GM18909 (cell line): Measurements from ENCODE around the gene TRPM8.

ENCODE experiments used
- ATAC-seq: cut with Tn5 transposase; IDR thresholded peaks from one replicate; pipeline ENCODE4 v1.9.1; 2021; ENCODE audit warnings: mild to moderate bottlenecking; ENCODE audit not compliant: unreplicated experiment, poor library complexity

TRPM8 gene

DNA sequence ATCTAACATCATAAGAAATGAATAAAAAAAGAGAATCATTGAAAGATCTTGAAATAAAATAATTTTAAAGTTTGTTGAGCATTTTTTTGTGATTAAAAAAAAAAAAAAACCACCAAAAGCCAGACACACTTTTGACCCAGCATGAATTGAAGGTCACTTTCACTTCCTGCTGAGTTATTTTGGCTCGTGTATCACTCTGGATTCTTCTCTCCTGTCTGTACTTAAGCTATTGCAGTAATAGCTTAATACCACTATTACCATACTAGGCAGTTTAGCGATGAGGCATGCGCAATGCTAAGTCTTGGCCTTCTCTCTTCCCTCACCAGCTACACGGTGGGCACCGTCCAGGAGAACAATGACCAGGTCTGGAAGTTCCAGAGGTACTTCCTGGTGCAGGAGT lies 78.8 kb downstream of the TRPM8 start:
- ATAC-seq, result no peak

DNA sequence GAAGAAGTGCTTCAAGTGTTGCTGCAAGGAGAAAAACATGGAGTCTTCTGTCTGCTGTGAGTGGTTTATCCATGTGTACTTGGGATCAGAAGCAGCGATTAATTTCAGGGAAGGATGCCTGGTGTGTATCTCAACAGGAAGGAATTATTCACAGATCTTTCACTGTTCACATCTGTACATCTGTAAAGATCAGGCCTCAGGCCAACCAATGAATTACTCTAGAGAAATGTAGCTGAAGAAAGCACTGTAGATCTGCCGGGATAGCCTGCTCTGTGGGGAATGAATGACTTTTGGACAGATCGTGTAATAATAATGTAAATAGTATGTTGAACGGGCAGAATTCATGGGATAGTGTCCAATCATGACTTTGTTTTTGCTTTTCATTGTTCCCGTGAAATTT lies 79.3 kb downstream of the TRPM8 start:
- ATAC-seq, result no peak

DNA sequence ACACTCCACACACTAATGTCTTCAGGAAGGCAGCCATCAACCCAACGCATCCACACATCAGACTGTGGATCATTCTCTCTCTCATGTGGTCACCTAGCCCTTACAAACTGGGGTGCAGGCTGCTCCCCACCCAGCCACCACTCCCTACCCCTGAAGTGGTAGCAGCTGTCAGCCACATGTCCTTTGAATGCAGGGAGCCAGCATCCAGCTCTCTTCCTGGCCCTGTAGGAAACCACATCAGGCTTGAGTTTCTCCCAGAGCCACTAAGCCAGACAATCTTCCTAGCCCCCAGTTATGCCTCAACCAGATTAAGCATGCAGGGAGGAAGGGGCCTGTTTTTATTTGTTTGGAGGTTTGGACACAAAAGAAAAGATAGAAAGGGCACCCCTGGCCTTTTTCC lies 80.5 kb downstream of the TRPM8 start:
- ATAC-seq, result no peak

DNA sequence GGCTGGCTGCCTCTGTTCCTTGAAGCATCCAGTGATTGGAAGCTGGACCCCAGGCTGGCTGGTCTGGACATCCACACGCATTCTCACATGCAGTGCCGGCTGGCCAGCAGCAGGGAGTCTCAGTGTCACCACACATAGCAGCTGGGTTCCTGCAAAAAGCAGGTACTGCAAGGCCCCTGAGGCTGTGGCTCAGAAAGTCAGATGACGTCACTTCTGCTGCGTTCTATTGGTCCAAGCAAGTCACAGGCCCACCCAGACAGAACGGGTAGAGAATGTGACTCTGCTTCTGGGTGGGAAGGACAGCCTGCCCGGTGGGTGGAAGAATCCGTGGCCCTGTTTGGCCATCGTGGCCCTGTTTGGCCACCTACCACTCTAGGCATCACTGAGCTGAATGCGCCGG lies 82.0 kb downstream of the TRPM8 start:
- ATAC-seq, result no peak

DNA sequence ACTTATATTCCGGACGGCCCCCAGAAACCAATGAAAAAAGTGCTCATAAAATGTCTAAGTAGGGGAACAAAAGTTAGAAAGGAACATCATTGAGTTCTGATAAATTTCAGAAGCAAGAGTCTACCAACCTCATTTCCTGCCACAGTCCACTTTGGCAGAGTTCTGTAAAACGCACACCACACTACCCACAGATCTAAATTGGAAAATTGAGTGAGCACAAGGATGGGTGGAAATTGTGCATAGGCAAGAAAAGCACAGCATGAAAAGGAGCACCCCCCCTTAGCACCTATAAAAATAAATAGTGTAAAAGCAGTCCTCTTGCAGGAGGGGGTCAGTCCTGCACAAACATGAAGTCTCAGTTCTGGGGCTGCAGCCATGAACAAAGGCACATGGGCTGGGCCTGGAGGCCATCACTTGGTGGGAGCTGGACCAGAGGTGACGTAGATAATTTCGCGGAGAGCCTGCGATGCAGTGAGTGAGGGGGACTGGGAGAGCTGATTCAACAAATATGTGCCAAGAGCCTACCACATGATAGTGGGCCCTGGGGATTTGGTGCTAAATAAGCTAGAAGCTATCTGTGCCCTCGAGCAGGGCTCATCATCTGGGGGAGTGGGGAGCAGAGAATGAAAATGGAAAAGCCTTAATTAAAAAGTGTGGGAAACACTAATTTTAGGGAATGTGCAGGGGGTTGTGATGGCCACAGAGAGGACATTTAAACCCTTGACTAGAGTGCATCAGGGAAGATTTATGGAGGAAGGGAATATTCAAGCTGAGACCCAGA lies 84.4 kb downstream of the TRPM8 start:
- no peak for ATAC-seq

DNA sequence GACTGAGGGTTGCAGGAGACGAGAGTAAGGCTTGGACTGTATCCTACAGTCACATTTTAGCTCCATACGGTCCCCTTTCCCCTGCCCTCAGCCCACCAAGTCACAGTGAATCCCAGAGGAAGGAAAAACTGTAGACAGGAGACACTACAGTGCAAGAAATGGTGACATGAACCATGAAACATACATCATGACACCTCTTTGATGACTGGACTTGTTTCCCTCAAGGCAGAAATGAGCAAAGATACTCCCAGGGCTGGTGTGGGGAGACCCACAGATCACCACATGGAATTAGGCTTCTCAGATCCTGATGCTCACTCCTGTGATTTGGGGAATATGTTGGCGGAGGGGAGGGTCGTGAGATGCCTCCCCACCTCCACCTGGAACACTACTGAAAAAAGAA lies 85.1 kb downstream of the TRPM8 start:
- ATAC-seq, result no peak

DNA sequence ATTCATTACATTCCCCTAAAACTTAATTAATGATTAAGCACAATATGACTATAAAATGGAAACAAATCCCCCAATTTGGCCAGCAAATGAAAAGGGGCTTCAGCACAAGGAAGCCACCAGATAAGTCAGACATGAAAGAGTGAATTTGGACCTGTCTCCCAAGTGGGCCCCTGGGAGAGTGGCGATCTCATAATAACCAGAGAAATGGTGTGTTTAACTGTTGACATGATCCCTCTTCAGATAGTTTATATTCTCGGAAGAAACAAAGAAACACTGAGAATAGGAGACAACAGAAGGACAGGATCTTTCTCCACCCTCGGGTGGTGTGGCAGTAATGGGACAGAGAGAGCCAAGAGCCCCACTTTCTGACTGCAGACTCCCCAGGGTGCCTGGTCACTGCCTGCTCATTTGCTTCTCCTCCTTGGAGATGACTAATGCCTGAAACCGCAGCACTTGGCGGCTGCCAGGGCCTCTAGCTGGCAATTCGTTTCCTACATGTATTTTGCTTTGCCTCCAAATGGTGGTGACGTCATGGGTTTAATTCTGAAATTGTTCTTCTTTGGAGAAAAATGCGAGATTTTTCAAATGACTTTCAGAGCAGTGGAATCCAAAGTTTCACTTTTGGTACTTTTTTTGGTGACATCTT lies 86.9 kb downstream of the TRPM8 start:
- no peak for ATAC-seq

DNA sequence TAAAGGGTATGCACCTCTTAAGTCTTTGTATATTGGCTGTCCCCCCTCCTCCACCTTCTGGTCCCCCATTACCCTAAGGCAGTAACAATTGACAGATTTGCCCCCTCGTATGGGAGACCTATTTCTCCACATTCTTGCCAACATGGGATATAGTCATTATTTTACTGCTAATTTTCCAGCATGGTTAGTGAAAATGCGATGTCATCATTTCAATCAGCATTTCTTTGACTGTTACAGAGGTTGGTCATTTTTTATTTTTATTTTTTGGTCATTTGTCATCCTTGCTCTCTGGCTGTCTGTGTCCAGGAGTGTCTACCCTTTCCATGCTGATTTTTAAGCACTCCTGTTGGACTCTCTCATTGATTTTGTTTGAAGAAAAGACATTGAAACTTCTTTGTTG lies 88.0 kb downstream of the TRPM8 start:
- ATAC-seq, result no peak

DNA sequence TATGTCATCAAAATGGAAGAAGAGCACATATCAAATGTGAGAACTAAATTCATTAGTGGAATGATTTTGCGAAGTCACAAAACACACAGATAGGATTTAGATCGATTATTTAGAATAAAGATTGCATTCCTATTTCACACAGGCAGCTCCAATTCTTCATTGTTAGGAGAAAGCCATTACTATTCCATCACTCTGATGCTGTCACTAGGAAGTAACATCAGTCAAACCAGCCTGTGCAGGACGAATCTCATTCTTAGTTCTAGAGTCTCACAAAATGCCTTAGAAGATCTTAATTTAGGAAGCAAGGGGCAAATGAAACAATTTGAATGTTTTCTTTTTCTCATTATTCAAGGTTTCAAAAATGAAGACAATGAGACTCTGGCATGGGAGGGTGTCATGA lies 89.3 kb downstream of the TRPM8 start:
- ATAC-seq, result no peak

DNA sequence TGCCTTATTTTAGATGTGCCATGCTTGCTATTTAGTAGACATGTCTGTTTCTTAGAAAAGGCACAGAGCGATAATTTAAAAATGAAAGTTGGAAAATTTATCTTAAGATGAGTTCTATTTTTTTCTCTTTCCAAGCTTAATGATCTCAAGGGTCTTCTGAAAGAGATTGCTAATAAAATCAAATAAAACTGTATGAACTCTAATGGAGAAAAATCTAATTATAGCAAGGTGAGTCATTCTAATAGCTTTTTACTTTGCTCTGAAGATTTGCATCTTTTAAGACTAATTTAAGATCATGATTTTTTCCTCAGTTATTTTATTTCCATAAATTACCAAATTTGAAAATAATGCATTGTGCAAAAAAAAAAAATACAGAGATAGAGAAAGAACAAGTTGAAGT lies 97.3 kb downstream of the TRPM8 start:
- no peak for ATAC-seq

DNA sequence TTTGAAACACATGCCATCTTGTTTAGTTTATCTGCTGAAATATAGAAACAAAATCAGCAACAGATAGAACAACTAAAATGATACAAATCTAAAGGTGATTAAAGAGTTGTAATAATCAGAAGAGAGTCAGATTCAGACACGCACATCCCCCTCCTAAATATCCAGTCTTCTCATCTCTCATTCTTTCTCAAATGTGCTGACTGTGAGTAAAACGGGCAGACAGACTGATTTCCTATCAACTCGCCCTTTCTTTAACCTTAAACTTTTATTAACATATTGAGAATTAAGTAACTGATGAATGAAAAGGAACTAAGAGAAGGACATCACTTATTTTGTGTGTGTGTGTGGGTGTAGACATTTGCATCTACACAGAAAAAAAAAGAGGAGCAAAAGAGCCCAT lies 98.7 kb downstream of the TRPM8 start:
- no peak for ATAC-seq

DNA sequence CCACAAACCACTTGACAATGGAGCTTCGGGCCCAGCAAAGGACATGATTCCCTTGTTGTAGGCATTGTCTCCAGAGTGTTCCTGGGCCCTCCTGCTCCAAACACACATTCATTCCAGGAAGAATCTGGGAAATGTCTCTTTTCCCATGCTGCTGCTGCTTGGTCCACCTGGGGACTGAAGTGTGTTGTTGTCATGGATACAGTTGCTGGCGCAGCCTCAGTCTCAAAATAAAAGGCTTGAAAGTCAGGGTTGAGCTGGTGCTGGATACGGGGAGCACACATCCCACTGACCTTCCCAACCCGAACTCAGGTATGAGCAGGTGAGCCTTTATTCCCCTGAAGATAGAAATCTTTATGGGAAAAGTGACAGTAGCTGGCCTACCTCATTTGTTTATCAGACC lies 102.7 kb downstream of the TRPM8 start:
- ATAC-seq, result no peak

DNA sequence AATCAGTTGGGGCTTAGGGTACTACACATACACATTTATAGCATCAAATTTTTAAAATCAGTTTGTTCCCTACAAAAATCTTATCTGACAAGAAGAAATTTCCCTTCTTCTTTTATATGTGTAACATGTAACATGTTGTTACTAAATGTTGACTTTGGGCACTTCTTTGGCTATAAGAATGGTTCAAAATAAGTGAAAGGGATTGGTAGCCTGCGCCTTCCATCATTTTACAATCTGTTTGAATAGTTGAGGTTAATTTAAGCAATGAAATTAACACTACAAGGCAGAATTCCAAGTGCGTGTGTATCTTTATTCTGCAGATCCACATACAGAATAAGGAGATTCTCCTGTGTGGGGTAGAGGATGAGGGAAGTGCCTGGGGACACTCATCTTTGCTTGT lies 103.2 kb downstream of the TRPM8 start:
- no peak for ATAC-seq

DNA sequence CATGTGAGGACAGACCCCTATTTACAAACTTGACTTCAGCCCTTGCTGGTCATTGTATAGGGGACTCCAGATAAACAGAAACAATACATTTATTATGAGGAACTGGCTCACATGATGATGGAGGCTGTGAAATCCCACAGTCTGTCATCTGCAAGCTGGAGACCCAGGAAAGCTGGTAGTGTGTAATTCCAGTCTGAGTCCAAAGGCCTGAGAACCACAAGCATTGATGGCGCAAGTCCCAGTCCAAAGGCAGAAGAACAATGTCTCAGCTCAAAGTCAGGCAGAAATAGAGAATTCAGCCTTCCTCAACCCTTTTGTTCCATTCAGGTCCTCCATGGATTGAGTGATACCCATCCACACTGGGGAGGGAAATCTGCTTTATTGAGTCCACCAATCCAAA lies 105.3 kb downstream of the TRPM8 start:
- ATAC-seq, result no peak

DNA sequence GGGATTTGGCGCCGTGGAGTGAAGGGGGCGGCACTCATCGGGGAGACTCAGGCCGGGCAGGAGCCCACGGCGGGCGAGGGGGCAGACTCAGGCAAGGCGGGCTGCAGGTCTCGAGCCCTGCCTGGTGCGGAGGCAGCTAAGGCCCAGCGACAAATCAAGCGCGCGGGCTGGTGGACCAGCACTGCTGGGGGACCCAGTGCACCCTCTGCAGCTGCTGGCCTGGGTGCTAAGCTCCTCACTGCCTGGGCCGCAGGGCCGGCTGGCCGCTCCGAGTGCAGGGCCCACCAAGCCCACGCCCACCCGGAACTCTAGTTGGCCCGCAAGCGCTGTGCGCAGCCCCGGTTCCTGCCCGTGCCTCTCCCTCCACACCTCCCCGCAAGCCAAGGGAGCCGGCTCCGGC lies 107.1 kb downstream of the TRPM8 start:
- ATAC-seq, result no peak

DNA sequence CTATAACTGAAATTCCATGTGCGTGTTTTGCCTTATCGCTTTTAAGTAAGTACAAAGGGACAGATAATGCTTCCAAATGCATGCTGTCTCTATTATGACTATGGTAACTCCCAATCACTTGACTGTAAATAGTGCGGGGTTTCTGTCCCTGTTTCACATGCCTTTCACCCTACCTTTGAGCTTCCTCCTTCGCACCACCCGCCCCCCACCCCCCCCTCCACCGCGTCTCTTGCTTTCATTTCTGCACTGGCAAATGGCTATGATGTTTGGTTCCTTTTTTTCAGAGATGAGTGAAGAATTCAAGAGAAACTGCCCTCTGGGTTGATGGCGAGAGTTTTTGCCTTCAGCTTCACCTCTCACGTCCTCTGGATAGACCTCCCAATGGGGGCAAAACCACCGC lies 108.3 kb downstream of the TRPM8 start:
- no peak for ATAC-seq

DNA sequence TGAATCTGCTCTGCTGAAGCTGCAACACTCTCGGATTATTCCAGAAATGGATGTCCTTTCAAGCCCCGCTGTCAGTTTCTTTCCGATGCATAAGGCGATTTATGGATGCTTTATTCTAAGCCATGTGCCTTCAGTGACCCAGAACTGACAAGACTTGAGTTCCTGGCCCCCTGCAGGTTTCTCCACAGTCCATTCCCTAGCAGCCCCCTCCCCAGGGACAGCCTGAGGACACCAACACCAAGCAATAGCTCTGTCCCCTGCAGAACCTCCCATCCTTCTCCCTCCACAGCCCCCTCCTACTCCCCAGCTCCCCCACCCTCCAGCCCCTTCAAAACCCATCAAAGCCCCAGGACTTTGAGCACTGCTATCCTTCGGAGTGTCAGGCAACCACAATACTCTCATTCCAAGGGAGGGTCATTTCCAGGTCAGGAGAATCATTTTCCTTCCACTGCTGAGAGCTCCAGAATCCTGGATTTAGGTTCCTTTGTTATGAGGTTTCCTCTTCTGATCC lies 108.8 kb downstream of the TRPM8 start:
- no peak for ATAC-seq

DNA sequence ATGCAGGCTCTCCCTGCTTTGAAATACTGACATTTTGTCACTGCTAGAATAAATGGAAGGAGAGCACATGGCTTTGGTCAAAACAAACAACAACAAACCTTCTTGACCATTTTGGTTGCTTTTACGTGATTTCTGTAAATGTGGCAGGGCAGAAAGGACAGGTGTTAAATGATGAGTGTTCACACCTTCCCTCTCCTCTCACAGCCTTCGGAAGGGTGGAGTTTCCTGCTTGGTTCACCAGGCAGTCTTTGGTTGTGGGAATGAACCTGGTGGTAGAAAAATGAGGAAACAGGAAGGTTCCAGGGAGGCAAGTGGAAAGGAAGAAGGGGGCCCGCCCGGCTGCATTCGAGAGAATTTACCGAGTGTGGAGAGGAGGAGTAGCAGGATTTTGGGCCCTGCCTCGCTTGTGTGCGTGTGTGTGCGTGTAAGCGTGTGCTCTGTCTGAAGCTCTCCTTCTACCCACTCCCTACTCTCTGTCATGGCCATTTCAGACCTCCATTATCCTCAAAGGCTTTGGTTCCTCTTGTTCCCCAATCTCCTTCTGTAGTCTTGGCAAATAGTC lies 109.6 kb downstream of the TRPM8 start:
- no peak for ATAC-seq

DNA sequence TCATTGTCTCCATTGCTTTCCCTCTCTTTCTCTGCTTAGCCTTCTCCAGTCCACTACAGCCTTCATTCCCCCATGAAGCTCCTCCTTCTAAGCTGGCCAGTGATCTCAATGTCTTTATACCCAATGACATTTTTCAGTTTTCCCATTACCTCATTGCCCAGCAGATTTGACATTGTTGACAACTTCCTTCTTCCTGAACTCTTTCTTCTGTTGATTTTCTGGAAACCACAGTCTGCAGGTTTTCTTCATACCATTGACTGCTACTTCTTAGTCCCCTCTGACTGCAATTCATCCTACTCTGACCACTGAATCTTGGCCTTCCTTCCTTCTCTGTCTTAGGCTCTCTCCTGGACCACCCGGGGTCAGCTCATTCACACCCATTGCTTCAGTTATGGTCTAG lies 110.5 kb downstream of the TRPM8 start:
- ATAC-seq, result no peak

DNA sequence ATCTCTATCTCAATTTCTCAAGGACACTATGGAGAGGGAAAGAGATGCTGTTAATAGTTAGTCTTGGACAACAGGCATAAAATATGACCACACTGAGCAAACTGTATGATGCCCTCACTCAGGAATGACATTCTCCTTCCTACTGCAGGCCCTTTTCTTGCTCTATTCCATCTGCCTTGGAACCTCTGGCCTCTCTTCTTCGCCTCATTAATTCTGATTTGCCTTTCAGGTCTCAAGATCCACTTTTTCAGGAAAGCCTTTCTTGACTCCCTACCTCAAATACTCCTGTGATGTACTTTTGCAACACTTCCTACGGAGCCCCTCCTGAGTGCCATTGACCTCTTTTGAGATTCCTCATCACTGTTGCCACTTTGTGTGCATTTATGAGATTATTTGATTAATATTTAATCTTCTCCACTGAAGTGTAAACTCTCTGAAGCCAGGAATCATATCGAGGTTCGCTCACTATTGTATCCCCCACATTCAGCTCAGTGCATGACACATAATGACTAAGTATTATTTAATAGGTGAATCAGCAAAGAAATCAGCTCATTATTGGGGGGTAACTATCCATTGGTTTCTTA lies 112.1 kb downstream of the TRPM8 start:
- ATAC-seq, result no peak

DNA sequence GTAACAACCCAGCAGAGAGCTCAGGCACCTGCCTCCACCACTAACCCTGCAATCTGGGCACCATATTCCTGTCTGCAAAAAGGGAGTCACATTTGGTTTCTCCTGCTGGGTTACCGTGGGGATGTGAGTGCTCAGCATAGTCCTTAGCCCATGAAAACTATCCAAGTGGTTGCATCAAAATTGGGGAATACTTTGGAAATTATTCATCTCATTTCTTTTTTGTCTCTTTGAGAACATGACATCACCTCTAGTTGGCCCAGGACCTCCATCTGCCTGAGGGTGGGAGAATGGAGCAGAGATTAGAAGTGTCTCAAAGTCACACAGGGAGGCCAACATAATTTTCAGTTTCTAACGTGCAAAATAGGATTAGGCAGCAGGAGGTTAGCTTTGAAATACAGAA lies 114.0 kb downstream of the TRPM8 start:
- ATAC-seq, result no peak
